CD4-positive, alpha-beta T cell treated with Interleukin-12 subunit alpha and Interleukin-12 subunit beta, for 1 hour (primary cell): ENCODE results near the gene SLC25A46.
"Not testable (repeated sequence)": the region's sequence is repeated elsewhere in the genome, so short reads cannot be mapped to it uniquely, and the experiment has no call there.

Source experiments
- DNase-seq: peaks from one replicate; pipeline ENCODE4 v3.0.0-alpha.2; 2020

Gene SLC25A46

GRCh38 chr5:110738812-110739651 is at the start of gene SLC25A46:
Gene SLC25A46 (plus strand): TSS chr5:110739007. CDS start chr5:110739120, 113 bp downstream.
- peak; percentile 90 for DNase-seq

- DNase-seq, result not testable (repeated sequence)
These were observed 48.2 kb upstream of the SLC25A46 start for GRCh38 chr5:110690587-110690986.

- not testable (repeated sequence) for DNase-seq
These were observed 46.1 kb upstream of the SLC25A46 start for GRCh38 chr5:110692669-110693068.

GRCh38 chr5:110702300-110702699 is 36.5 kb upstream of the SLC25A46 start:
- no peak for DNase-seq

DNA sequence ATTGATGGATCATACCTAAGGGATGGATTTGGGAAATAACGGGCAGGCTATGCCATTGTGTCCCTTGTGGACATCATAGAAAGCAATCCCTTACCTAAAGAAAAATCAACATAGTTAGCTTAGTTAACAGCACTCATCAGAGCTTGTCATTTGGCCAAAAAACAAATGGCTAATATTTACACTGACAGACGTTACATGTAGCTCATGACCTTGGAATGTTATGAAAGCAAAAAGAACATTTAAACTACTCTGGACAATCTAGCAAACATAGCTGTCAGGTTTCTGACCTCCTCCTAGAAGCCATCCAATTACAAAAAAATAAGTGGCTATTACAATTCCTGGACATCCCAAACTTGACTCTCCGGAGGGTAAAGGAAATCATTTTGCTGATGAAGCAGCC is 36.1 kb upstream of the SLC25A46 start:
- no peak for DNase-seq

DNA sequence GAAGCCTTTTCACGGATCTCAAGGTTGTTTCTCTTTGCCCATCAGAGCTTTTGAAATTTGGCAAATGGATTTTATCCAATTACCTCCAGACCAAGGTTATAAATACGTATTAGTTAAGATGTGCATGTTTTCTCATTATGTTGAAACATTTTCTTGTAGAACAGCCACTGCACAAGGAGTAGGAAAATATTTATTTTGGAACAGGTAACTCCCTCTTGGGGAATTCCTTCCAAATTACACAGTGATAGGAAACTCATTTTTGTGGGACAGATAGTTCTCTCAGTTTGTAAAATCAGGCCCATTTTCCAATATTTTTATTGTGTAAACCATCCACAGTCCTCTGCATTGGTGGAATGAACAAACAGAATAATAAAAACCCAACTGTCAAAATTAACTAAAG is 35.3 kb upstream of the SLC25A46 start:
- no peak for DNase-seq

DNA sequence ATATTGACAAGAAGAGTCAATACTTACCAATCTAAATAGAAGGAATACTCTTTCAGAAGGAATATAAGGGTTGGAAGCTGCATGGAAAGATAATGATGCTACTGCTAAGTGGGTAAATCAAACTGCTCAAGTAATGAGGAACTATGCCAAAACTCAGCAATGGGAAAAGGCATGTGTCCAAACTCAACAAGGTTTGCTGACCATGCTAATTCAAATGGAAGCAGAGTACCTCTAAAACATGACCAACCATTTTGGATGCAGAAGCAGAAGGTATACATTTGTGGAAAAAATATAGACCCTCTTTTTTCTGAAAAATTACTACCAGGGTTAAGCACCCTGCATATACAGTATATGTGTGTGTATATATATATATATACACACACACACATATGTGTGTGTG is 33.5 kb upstream of the SLC25A46 start:
- DNase-seq, result no peak

GRCh38 chr5:110707260-110707844 is 31.5 kb upstream of the SLC25A46 start:
- no peak for DNase-seq

DNA sequence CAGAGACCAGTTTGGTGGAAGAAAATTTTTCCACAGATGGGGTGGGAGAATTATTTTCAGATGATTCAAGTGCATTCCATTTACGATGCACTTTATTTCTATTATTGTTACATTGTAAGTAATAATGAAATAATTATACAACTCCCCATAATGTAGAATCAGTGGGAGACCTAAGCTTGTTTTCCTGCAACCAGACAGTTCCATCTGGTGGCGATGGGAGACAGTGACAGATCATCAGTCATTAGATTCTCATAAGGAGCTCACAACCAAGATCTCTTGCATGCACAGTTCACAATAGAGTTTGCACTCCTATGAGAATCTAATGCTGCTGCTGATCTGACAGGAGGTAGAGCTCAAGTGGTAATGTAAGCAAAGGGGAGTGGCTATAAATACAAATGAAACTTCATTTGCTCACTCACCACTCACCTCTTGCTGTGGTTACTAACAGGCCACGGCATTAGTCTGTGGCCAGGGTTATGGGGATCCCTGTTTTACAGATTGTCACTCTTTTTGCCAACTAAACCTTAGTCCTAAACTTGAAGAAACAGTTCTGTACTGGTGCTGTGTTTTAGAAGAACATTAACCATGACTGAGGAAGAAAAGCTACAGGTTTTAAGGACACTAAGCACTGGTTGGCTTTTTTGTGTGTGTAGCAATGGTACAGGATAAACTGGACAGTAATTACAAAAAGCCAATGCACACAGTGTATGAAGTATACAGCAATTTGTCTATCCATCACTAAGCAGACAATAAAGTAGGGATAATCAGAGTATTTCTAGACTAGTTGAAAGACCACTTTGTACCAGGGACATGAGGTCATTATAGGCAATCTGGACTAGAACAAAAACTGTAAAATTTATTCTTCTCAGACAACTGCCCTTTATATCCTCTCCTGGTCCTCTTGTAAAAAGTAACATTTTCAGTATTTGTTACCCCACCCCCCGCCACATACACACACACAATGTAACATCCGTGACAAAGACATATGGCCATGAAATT is 22.3 kb upstream of the SLC25A46 start:
- DNase-seq, result no peak

DNA sequence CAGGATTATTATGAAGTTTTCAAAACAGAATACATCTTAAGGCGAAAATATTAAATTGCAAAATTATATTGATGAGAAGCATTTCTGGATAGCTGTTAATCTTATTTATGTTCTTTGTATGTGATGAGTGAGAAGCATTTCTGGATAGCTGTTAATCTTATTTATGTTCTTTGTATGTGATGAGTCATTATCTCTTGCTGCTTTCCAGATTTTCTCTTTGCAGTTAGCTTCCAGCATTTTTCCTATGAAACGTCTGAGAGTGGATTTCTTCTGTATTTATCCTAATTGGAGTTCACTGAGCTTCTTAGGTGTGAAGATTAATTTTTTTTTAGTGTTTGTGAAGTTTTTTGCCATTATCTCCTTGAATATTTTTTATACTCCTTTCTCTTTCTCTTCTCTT is 20.5 kb upstream of the SLC25A46 start:
- DNase-seq, result no peak

GRCh38 chr5:110726249-110727024 is 12.4 kb upstream of the SLC25A46 start, which contains the start of gene TMEM232:
Gene TMEM232 (minus strand): TSS chr5:110726671. CDS start chr5:110667352, 59,319 bp downstream.
- DNase-seq, result peak; percentile 83

GRCh38 chr5:110727025-110727314 is 11.8 kb upstream of the SLC25A46 start:
- DNase-seq, result no peak

DNA sequence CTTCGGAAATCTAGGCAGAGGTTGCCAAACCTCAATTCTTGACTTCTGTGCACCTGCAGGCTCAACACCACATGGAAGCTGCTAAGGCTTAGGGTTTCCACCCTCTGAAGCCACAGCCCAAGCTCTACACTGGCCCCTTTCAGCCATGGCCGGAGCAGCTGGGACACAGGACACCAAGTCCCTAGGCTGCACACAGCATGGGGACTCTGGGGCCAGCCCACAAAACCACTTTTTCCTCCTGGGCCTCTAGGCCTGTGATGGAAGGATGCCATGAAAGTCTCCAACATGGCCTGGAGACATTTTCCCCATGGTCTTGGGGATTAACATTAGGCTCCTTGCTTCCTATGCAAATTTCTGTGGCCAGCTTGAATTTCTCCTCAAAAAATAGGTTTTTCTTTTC is 7.3 kb upstream of the SLC25A46 start:
- not testable (repeated sequence) for DNase-seq

GRCh38 chr5:110734101-110734500 is 4.7 kb upstream of the SLC25A46 start:
- no peak for DNase-seq

DNA sequence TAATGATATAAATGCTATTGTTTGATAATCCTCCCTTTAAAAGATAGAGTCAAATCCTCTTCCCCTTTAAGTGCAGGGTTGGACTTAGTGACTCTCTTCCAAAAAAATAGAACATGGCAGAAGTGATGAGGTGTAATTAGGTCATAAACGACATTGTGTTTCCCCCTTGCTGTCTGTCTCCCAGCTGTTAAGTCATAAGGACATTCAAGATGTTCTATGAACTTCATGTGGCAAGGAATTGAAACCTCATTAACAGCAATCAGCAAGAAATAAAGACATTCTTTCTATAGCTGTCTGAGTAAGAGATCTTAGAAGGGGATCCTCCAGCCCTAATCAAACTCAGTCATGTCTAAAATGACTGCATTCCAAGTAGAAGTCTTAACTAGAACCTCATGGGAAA is 3.3 kb upstream of the SLC25A46 start:
- no peak for DNase-seq

- DNase-seq, result no peak
These were observed 2.1 kb upstream of the SLC25A46 start for GRCh38 chr5:110736753-110737152.

DNA sequence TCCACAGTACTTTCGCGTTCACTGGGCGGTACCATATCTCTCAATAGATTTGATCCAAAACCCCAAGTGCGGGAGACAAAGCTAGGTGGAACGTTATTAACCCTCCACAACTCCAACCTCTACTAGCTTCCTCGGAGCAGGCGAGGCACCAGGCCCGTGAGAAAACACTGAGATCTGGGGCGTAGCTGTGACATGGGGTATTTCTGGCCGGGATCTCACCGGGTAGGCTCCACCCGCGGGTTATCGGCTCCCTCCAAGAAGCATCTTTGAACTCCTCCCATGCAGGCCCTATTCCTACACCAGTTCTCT is 350 bp upstream of the SLC25A46 start:
- DNase-seq, result no peak

DNA sequence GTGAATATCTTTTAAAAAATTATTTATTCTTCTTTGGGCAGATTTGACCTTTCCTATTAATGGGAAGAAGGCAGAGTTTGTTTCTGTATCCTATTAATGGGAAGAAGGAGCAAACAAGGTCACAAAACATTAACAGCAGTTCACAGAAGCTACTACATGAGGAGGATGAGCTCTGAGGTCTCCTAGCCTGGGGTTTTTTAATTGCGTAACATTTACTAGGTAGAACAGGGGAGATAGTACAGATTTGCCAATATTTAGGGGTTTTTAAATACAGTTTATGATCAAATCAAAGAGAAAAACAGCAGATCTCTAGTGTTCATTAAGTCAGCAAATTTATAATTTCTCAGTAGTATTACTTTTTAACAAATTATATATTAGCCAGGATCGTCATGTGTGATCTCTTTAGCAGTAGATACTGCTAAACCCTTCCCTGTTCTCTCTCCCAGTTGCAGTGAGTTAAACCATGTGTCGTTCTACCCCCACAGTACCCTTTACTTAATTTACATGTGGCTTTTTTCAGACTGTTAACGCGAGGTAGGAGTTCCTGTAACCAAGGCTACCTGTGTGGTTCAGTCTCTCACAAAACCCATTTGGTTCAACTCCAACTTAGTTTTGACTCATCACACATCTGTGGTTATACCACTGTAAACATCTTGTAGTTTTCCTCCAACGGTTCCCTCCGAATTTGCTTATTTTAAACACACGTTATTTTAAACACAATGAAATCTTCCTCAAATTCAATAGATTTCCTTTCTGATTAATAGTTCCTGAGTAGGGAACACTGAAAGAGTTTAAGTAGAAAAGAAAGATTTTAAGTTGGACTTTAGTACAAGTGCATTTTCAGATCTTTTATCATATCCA is 13.3 kb downstream of the SLC25A46 start:
- peak; percentile 64 for DNase-seq

GRCh38 chr5:110752953-110753352 is 14.1 kb downstream of the SLC25A46 start:
- DNase-seq, result peak; percentile 18

GRCh38 chr5:110753600-110753999 is 14.8 kb downstream of the SLC25A46 start:
- peak; percentile 35 for DNase-seq

GRCh38 chr5:110754181-110754580 is 15.4 kb downstream of the SLC25A46 start:
- DNase-seq, result no peak
